Gastrocnemius medialis (tissue), 4 donors: Measurements from ENCODE around the gene UBE2V1. TPM values are rescaled to one million over a fixed set of nuclear protein-coding genes. Genes with fewer than 3 reads are reported as not detected.

Experiments used
- ATAC-seq, 2 donors: fragments of 150-250 bp; one replicate each; pipeline ENCODE4 v1.9.1; 2016
- DNase-seq, 2 donors: peaks; one replicate each; pipeline ENCODE4 v3.0.0-alpha.2; 2019
- H3K27ac ChIP-seq, 4 donors: fragments of 200-600 bp; sonication (generic); 1 replicate in 1 of 4; 2 replicates in 3 of 4; pipeline ENCODE4 v1.5.1; 2016 to 2018; ENCODE audit warnings: mild to moderate bottlenecking in 2 of 4, moderate library complexity in 1 of 4
- H3K27me3 ChIP-seq, 3 donors: fragments of 200-600 bp; sonication (generic) in 2 of 3; 1 replicate in 1 of 3; 2 replicates in 2 of 3; pipeline versions ENCODE4 v1.5.1 to v1.6.0; 2016 to 2019; ENCODE audit warnings: mild to moderate bottlenecking in 1 of 3, moderate library complexity in 1 of 3
- H3K36me3 ChIP-seq, 2 donors: fragments of 200-600 bp; sonication (generic) in 1 of 2; one replicate each; pipeline ENCODE4 v1.5.1; 2017 to 2018
- H3K4me1 ChIP-seq, 2 donors: fragments of 200-600 bp; sonication (generic) in 1 of 2; one replicate each; pipeline ENCODE4 v1.5.1; 2016 to 2017; ENCODE audit warnings: mild to moderate bottlenecking in 2 of 2
- H3K4me3 ChIP-seq, 4 donors: fragments of 200-600 bp; sonication (generic) in 3 of 4; 1 replicate in 1 of 4; 2 replicates in 3 of 4; pipeline ENCODE4 v1.5.1; 2016 to 2019; ENCODE audit warnings: mild to moderate bottlenecking in 2 of 4
- H3K9me3 ChIP-seq, 3 donors: fragments of 200-600 bp; sonication (generic) in 2 of 3; 1 replicate in 1 of 3; 2 replicates in 2 of 3; pipeline ENCODE4 v1.5.1; 2016 to 2019
- CTCF ChIP-seq, 5 experiments: fragments of 450-650 bp in 3 of 5; fragments of 200-600 bp in 2 of 5; sonication (generic) in 2 of 5; IDR thresholded peaks in 4 of 5; conservative IDR thresholded peaks in 1 of 5; 1 replicate in 4 of 5; 2 replicates in 1 of 5; pipeline ENCODE4 v1.5.1; 2016 to 2019; ENCODE audit warnings: antibody characterized with exemption in 5 of 5, mild to moderate bottlenecking in 3 of 5, moderate library complexity in 3 of 5
- POLR2A ChIP-seq, 2 donors: fragments of 450-650 bp; IDR thresholded peaks; one replicate each; pipeline ENCODE4 v1.6.1; 2017; ENCODE audit warnings: antibody characterized with exemption in 2 of 2, mild to moderate bottlenecking in 2 of 2, moderate library complexity in 2 of 2
- in situ Hi-C, 4 donors: fragments of 200-750 bp; cut with MboI; loops; one replicate each; pipeline versions ENCODE4 v1.15.0 to v1.8.0; 2017; ENCODE audit warnings: low sequenced_read_pairs in 4 of 4
- intact Hi-C: fragments of 100-400 bp; cut with DNase I; formaldehyde crosslinking; loops from one replicate; pipeline ENCODE4 v1.15.1; 2023; ENCODE audit warnings: low total_unique reads
- total RNA-seq, 4 donors: library from RNA; depleted of rRNA; stranded (reverse); fragments of >200 nt; gene quantifications; one replicate each; pipeline versions ENCODE4 v1.1.0 to v1.2.3, GENCODE V29; 2016

UBE2V1 gene
- total RNA-seq, 4 donors from 2014 or later: 37.6 to 58.5 (median 46.9) TPM

- peaks cover 6 to 9% of the 10 kb centered on the region in 2 donors for H3K4me1 ChIP-seq
- H3K36me3 ChIP-seq: no peaks in the 10 kb centered on the region
- no peaks in the 10 kb centered on the region for H3K27me3 ChIP-seq
- H3K4me3 ChIP-seq: no peak overlapping the region
- H3K9me3 ChIP-seq: no peaks in the 10 kb centered on the region
- TF ChIP-seq CTCF (IDR thresholded peaks at IDR 0.05 in 4 of 5, conservative IDR thresholded peaks at IDR 0.05 in 1 of 5): no peak
- TF ChIP-seq POLR2A (IDR thresholded peaks at IDR 0.05): no peak
- intact Hi-C loops: no loop called here
- in situ Hi-C loops: loop anchor here in 1 of 4 donors (10.0 kb wide), 1 partner anchor 61 kb away; no protein-coding TSS in a partner anchor
- DNase-seq: no peak
- H3K27ac ChIP-seq: no peak overlapping the region
- no peak for ATAC-seq
Measured at GRCh38 chr20:50055524-50056083, 57.3 kb downstream of the UBE2V1 start.

GRCh38 chr20:50054626-50055511 is 58.1 kb downstream of the UBE2V1 start:
- no peak for TF ChIP-seq CTCF (IDR thresholded peaks at IDR 0.05 in 4 of 5, conservative IDR thresholded peaks at IDR 0.05 in 1 of 5)
- no peak for TF ChIP-seq POLR2A (IDR thresholded peaks at IDR 0.05)
- no peak overlapping the region for H3K27ac ChIP-seq
- peaks cover 6 to 9% of the 10 kb centered on the region in 2 donors for H3K4me1 ChIP-seq
- DNase-seq (no peak), ATAC-seq (peak in 1 of 2 donors; percentile 12)
- in situ Hi-C loops (loop anchor here in 1 of 4 donors (10.0 kb wide), 1 partner anchor 60 kb away; no protein-coding TSS in a partner anchor), intact Hi-C loops (no loop called here)
- no peaks in the 10 kb centered on the region for H3K36me3 ChIP-seq
- no peaks in the 10 kb centered on the region for H3K9me3 ChIP-seq
- H3K27me3 ChIP-seq: no peaks in the 10 kb centered on the region
- peak overlapping the region in 1 of 4 donors; percentile 2 for H3K4me3 ChIP-seq

- Histone ChIP-seq H3K27ac (no peak overlapping the region), H3K36me3 (no peaks in the 10 kb centered on the region), H3K9me3 (no peaks in the 10 kb centered on the region), H3K27me3 (no peaks in the 10 kb centered on the region), H3K4me3 (no peak overlapping the region), H3K4me1 (peaks cover 6 to 9% of the 10 kb centered on the region in 2 donors)
- TF ChIP-seq CTCF (IDR thresholded peaks at IDR 0.05 in 4 of 5, conservative IDR thresholded peaks at IDR 0.05 in 1 of 5) (no peak), POLR2A (IDR thresholded peaks at IDR 0.05) (no peak)
- ATAC-seq: no peak
- no peak for DNase-seq
- intact Hi-C loops (no loop called here), in situ Hi-C loops (loop anchor here in 1 of 4 donors (10.0 kb wide), 1 partner anchor 59 kb away; no protein-coding TSS in a partner anchor)
Measured at GRCh38 chr20:50054231-50054547, 58.8 kb downstream of the UBE2V1 start.

GRCh38 chr20:50053362-50054230 is 59.4 kb downstream of the UBE2V1 start:
- no peak for ATAC-seq
- in situ Hi-C loops (loop anchor here in 1 of 4 donors (10.0 kb wide), 1 partner anchor 59 kb away; no protein-coding TSS in a partner anchor), intact Hi-C loops (no loop called here)
- no peak for TF ChIP-seq POLR2A (IDR thresholded peaks at IDR 0.05)
- TF ChIP-seq CTCF (IDR thresholded peaks at IDR 0.05 in 4 of 5, conservative IDR thresholded peaks at IDR 0.05 in 1 of 5): no peak
- Histone ChIP-seq H3K36me3 (no peaks in the 10 kb centered on the region), H3K27ac (no peak overlapping the region), H3K4me1 (peaks cover 6 to 9% of the 10 kb centered on the region in 2 donors), H3K9me3 (no peaks in the 10 kb centered on the region), H3K4me3 (no peak overlapping the region), H3K27me3 (no peaks in the 10 kb centered on the region)
- no peak for DNase-seq
